ENCODE data around the gene EFHC1. TPM values are rescaled to one million over a fixed set of nuclear protein-coding genes. Genes with fewer than 3 reads are reported as not detected.
A peak's percentile ranks its signal among the peaks of the same experiment; 100 is the strongest.

Gene EFHC1
- total RNA-seq, 1 donor from 2014 or later: 25.6 TPM

DNA sequence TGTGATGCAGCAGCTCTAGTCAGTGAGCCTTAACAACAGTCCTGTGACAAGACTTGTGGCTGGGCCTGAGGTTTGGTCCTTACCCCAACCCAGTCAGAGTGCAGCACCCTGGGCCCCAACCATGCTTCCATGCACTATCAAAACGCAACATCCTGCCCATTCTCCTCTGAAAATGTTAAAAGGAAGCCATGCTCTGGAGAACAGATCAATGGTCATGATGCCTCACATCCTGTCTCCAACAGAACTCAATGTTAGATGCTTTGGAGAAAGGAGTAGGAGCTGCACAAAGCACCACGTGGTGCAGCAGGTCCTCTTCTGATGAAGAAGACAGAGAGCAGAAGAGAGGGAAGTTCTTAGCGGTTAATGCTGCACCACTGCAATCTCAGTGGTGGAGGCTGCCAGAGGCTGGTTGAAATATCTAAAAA is 114.8 kb downstream of the EFHC1 start:
- DNase-seq: no peak
- Mint-ChIP-seq H3K27me3 (ENCODE audit: unreplicated experiment) (peaks cover 5% of the 10 kb centered on the region), H3K9me3 (ENCODE audit: unreplicated experiment) (peaks cover 1% of the 10 kb centered on the region), H3K36me3 (ENCODE audit: unreplicated experiment) (no peaks in the 10 kb centered on the region), H3K27ac (ENCODE audit: unreplicated experiment) (no peak overlapping the region), H3K4me1 (ENCODE audit: low read depth, unreplicated experiment) (peaks cover 21% of the 10 kb centered on the region), H3K4me3 (ENCODE audit: unreplicated experiment) (no peak overlapping the region)
- TF ChIP-seq, protein P1, sequence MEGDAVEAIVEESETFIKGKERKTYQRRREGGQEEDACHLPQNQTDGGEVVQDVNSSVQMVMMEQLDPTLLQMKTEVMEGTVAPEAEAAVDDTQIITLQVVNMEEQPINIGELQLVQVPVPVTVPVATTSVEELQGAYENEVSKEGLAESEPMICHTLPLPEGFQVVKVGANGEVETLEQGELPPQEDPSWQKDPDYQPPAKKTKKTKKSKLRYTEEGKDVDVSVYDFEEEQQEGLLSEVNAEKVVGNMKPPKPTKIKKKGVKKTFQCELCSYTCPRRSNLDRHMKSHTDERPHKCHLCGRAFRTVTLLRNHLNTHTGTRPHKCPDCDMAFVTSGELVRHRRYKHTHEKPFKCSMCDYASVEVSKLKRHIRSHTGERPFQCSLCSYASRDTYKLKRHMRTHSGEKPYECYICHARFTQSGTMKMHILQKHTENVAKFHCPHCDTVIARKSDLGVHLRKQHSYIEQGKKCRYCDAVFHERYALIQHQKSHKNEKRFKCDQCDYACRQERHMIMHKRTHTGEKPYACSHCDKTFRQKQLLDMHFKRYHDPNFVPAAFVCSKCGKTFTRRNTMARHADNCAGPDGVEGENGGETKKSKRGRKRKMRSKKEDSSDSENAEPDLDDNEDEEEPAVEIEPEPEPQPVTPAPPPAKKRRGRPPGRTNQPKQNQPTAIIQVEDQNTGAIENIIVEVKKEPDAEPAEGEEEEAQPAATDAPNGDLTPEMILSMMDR (IDR thresholded peaks at IDR 0.05; ENCODE audit: partially characterized antibody, unreplicated experiment): no peak

DNA sequence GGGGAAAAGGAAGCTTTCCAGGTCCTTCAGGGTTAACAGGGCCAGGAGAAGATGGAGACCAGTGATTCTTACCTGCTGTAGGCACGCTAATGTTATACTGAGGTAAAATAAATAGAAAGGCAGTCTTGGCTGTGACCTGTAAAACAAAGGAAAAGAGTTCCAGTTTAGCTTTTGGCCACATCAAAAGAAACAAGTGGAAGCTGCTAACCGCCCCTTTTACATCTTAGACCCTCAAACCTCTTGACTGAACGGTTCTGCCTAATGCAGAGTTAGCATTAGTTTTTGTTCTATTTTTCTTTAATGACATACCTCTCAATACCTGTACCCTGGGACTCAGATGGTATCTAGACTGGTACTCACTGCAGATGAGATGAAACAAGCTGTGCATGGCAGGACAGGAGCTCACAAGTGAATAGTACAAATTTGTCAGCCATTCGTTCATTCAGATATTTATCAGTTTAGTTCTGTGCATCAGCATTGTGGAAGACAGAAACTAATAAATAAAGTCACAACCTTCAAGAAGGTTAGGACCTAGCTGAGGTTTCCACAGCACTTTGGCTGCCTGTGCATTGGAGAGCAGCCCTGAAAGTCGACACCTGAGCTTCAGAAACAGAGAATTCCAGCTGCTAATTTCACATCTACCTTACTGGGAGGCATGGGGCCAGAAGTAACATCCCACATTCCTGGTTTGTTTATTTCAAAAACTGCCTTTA is 115.7 kb downstream of the EFHC1 start:
- Mint-ChIP-seq H3K9me3 (ENCODE audit: unreplicated experiment) (peaks cover 1% of the 10 kb centered on the region), H3K4me3 (ENCODE audit: unreplicated experiment) (no peak overlapping the region), H3K4me1 (ENCODE audit: low read depth, unreplicated experiment) (peaks cover 21% of the 10 kb centered on the region), H3K27me3 (ENCODE audit: unreplicated experiment) (peaks cover 5% of the 10 kb centered on the region), H3K36me3 (ENCODE audit: unreplicated experiment) (no peaks in the 10 kb centered on the region), H3K27ac (ENCODE audit: unreplicated experiment) (no peak overlapping the region)
- no peak for DNase-seq
- TF ChIP-seq, protein P1 (IDR thresholded peaks at IDR 0.05; ENCODE audit: partially characterized antibody, unreplicated experiment): no peak

DNA sequence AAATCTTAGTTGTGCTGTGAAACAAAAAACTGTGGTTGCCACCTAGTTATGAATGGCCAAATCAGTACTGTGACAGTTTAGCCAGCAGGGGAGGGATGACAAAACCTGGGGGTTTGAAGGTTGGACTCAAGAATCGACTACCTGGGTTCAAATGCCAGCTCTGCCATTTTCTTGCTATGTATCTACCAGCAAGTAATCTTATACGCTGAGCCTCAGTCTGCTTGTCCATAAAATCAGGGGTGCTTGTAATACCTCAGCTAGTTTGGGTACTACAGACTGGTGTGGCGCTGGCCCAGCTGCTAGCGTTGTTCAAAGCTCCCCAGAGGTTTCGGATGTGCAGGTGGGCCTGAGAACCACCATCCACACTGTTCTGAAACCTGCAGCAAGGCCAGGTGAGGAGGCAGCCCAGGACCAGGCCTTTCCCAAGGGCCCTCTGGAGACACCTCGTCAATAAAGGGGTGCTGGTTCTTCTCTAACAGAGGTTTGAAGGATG is 116.3 kb downstream of the EFHC1 start:
- H3K27me3 Mint-ChIP-seq (ENCODE audit: unreplicated experiment): peaks cover 5% of the 10 kb centered on the region
- no peak overlapping the region for H3K4me3 Mint-ChIP-seq (ENCODE audit: unreplicated experiment)
- DNase-seq: no peak
- H3K9me3 Mint-ChIP-seq (ENCODE audit: unreplicated experiment): peaks cover 1% of the 10 kb centered on the region
- TF ChIP-seq, protein P1 (IDR thresholded peaks at IDR 0.05; ENCODE audit: partially characterized antibody, unreplicated experiment): no peak
- no peaks in the 10 kb centered on the region for H3K36me3 Mint-ChIP-seq (ENCODE audit: unreplicated experiment)
- no peak overlapping the region for H3K27ac Mint-ChIP-seq (ENCODE audit: unreplicated experiment)
- peaks cover 21% of the 10 kb centered on the region for H3K4me1 Mint-ChIP-seq (ENCODE audit: low read depth, unreplicated experiment)

DNA sequence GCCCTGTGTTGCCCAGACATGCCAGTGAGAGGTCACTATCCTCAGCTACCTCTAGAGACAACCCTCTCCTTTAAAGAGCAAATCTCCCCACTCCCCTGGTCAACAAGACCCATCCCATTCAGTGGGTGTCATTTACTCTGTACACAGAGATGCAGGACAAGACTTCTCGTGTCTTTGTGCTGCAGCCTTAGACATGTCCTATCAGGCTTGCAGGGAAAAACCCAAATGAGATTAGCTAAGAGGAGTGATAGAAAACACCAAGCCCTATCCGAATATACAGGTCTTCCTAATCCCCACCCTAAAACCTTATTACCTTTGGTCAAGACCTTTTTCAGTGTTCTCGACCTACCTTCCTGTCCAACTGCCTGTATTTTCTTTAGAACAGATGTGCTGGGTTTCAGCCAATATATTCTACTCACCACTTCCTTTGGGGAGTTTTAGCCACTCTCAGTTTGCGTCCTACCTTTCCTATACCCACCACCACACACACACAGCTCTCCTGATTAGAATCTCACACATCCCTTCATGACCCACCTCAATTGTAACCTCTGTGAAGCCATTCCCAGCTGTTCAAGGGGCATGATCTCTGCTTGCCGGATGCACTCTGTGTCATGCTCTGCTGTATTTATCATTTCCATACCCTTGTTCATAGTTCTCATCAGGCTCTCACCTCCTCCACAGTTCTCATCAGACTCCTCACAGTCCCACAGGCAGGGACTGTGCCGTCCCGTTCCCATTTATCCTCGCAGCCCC is 117.0 kb downstream of the EFHC1 start:
- Mint-ChIP-seq H3K4me1 (ENCODE audit: low read depth, unreplicated experiment) (peaks cover 21% of the 10 kb centered on the region), H3K9me3 (ENCODE audit: unreplicated experiment) (peaks cover 1% of the 10 kb centered on the region), H3K27ac (ENCODE audit: unreplicated experiment) (no peak overlapping the region), H3K27me3 (ENCODE audit: unreplicated experiment) (peaks cover 3% of the 10 kb centered on the region), H3K36me3 (ENCODE audit: unreplicated experiment) (no peaks in the 10 kb centered on the region), H3K4me3 (ENCODE audit: unreplicated experiment) (peak overlapping the region; percentile 17)
- TF ChIP-seq, protein P1 (IDR thresholded peaks at IDR 0.05; ENCODE audit: partially characterized antibody, unreplicated experiment): no peak
- DNase-seq: no peak

Data from glutamatergic neuron (in vitro differentiated cells).